IPS-18a (cell line): Measurements from ENCODE around the gene CHMP1A.
"Not testable (repeated sequence)": the region's sequence is repeated elsewhere in the genome, so short reads cannot be mapped to it uniquely, and the experiment has no call there.

Experiments used
- H3K27ac ChIP-seq: one replicate; pipeline ENCODE4 v1.5.1; 2013; ENCODE audit warnings: low read length
- H3K27me3 ChIP-seq: one replicate; pipeline ENCODE4 v1.6.1; 2013; ENCODE audit warnings: mild to moderate bottlenecking, low read length; ENCODE audit not compliant: control insufficient read depth, insufficient read depth
- H3K36me3 ChIP-seq: one replicate; pipeline ENCODE4 v1.6.1; 2013; ENCODE audit warnings: low read depth, low read length; ENCODE audit not compliant: control insufficient read depth
- H3K4me1 ChIP-seq: one replicate; pipeline ENCODE4 v1.6.1; 2013; ENCODE audit warnings: low read depth, low read length; ENCODE audit not compliant: control insufficient read depth
- H3K4me3 ChIP-seq: one replicate; pipeline ENCODE4 v1.5.1; 2013; ENCODE audit warnings: low read length
- H3K9ac ChIP-seq: one replicate; pipeline ENCODE4 v1.6.1; 2013; ENCODE audit warnings: mild to moderate bottlenecking, low read length, moderate library complexity
- H3K9me3 ChIP-seq: one replicate; pipeline ENCODE4 v1.6.1; 2013; ENCODE audit warnings: low read depth, low read length; ENCODE audit not compliant: control insufficient read depth

Gene CHMP1A

DNA sequence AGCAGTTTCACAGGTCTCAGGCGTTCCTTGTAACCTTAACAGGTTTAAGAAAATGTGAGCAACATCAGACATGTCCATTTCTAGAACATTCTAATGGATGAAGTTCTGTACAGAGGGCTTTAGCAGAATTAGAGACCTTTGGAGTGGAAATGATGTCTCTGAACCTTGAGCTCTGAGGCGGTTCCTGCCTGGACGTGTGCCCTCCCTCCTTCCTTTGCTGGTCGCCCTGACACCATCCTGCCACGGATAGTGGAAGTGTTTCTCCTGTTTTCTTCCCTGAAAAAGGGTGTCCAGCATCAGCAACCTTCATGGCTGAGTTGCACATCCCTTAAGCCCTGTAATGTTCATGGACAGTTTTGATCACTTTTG is 11.3 kb upstream of the CHMP1A start:
- no peaks in the 10 kb centered on the region for H3K4me1 ChIP-seq
- H3K4me3 ChIP-seq: no peak overlapping the region
- no peaks in the 10 kb centered on the region for H3K36me3 ChIP-seq
- no peaks in the 10 kb centered on the region for H3K27me3 ChIP-seq
- H3K9ac ChIP-seq: no peak overlapping the region
- no peaks in the 10 kb centered on the region for H3K9me3 ChIP-seq
- H3K27ac ChIP-seq: no peak overlapping the region

DNA sequence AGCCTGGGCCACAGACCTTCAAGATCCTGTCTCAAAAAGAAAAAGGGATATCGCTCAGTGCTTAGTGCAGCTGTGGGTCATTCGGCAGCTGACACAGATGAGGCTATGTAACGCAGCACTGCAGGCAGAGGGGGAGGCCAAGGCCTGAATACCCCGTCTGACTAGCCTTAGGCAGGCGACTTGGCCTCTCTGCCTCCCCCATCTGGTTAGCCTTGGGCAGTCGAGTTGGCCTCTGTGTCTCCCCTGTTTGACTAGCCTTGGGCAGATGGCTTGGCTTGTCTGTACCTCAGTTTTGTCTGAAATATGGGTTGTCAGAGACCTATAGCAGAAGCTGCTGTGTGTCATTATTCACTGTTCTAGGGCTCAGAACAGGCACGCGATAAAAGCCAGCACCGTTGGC is 10.1 kb upstream of the CHMP1A start:
- no peaks in the 10 kb centered on the region for H3K27me3 ChIP-seq
- no peaks in the 10 kb centered on the region for H3K4me1 ChIP-seq
- no peak overlapping the region for H3K27ac ChIP-seq
- H3K4me3 ChIP-seq: no peak overlapping the region
- no peak overlapping the region for H3K9ac ChIP-seq
- peaks cover 3% of the 10 kb centered on the region for H3K36me3 ChIP-seq
- H3K9me3 ChIP-seq: no peaks in the 10 kb centered on the region

DNA sequence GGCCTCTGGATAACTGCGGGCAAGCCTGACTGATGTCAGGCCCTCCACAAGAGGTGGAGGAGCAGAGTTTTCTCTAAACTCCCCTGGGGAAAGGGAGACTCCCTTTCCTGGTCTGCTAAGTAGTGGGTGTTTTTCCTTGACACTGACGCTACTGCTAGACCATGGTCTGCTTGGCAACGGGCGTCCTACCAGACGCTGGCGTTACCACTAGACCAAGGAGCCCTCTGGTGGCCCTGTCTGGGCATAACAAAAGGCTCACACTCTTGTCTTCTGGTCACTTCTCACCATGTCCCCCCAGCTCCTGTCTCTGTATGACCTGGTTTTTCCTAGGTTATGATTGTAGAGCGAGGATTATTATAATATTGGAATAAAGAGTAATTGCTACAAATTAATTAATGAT is 9.5 kb upstream of the CHMP1A start:
- H3K36me3 ChIP-seq, H3K9me3 ChIP-seq, H3K4me3 ChIP-seq, H3K27me3 ChIP-seq, H3K27ac ChIP-seq, H3K4me1 ChIP-seq, H3K9ac ChIP-seq: not testable (repeated sequence)

DNA sequence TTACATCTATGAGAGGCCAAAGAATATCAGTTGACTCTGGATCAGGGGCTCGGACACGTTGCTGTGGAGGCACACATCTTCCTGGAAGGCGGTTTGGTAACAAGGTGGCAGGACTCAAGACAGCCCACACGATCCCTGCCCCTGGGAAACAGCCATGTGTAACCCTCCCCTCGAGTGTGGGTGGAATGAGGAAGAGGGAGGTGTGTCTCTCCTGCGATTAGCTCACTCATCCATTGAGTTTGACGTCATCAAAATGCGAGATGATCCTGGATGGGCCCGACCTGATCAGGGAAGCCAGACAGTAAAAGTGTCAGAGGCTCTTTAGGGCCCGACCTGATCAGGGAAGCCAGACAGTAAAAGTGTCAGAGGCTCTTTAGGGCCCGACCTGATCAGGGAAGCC is 6.7 kb upstream of the CHMP1A start:
- H3K36me3 ChIP-seq: peaks cover 16% of the 10 kb centered on the region
- H3K27me3 ChIP-seq, H3K4me1 ChIP-seq, H3K9ac ChIP-seq, H3K9me3 ChIP-seq, H3K4me3 ChIP-seq, H3K27ac ChIP-seq: not testable (repeated sequence)

DNA sequence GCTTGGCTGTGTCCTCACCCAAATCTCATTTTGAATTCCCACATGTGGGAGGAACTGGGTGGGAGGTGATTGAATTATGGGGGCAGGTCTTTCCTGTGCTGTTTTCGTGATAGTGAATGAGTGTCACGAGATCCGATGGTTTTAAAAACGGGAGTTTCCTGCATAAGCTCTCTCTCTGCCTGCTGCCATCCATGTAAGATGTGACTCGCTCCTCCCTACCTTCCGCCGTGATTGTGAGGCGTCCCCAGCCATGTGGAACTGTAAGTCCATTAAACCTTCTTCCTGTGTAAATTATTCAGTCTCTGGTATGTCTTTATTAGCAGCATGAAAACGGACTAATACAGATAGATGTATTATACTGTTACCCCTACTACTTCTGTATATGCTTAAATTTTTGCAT is 3.7 kb upstream of the CHMP1A start:
- peaks cover 5% of the 10 kb centered on the region for H3K4me1 ChIP-seq
- H3K4me3 ChIP-seq: no peak overlapping the region
- H3K9ac ChIP-seq: no peak overlapping the region
- no peaks in the 10 kb centered on the region for H3K27me3 ChIP-seq
- no peak overlapping the region for H3K27ac ChIP-seq
- H3K9me3 ChIP-seq: no peaks in the 10 kb centered on the region
- H3K36me3 ChIP-seq: peaks cover 16% of the 10 kb centered on the region

DNA sequence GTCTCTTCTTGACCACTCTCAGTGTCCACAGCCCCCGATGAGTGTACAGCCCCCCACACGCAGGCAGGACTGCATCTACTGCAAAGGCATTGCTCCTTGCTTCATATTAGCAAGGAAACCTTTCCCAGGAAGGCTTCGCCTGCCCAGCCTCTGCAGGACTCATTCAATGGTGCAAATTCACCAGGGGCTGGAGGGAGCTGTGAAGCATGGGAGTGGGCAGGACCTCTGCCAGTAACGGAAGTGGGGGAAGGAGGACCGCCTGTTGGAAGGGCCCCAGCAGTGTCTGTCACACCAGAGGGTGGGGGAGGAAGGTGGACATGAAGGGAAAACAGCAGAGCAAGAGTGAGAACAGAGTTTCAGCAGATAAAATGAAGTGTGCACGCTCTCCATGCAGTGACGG is 2.6 kb upstream of the CHMP1A start:
- H3K9ac ChIP-seq: no peak overlapping the region
- H3K9me3 ChIP-seq: no peaks in the 10 kb centered on the region
- no peak overlapping the region for H3K27ac ChIP-seq
- no peak overlapping the region for H3K4me3 ChIP-seq
- no peaks in the 10 kb centered on the region for H3K27me3 ChIP-seq
- H3K4me1 ChIP-seq: peaks cover 5% of the 10 kb centered on the region
- H3K36me3 ChIP-seq: peaks cover 16% of the 10 kb centered on the region

DNA sequence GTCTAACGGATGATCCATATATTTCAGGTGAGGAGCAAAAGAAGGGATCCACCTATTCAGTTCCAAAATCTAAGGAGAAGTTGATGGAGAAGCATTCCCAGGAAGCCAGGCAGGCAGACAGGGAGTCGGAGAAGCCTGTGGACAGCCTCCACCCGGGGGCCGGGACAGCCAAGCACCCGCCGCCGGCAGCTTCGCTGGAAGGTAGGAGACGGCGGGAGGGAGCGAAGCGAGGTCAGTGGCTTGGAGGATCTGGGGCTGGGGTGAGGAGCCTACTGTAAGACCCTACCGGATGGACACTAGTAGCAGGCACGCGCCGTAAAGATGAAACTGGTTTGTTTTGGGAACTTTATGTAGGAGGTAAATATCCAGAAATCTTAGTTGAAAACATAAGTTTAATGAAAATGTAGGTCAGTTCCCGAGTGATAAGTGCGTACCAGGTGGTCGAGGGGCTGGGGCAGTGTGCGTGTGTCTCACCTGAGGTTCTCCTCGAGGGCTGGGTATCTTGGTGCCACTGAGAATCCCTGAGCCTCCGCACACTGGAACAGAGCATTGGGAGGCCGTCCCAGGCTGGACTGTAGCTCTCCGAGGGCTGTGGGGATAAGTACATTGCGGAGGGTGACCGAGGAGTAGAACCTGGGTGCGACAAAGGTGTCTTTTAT is 842 bp upstream of the CHMP1A start:
- H3K27ac ChIP-seq: no peak overlapping the region

DNA sequence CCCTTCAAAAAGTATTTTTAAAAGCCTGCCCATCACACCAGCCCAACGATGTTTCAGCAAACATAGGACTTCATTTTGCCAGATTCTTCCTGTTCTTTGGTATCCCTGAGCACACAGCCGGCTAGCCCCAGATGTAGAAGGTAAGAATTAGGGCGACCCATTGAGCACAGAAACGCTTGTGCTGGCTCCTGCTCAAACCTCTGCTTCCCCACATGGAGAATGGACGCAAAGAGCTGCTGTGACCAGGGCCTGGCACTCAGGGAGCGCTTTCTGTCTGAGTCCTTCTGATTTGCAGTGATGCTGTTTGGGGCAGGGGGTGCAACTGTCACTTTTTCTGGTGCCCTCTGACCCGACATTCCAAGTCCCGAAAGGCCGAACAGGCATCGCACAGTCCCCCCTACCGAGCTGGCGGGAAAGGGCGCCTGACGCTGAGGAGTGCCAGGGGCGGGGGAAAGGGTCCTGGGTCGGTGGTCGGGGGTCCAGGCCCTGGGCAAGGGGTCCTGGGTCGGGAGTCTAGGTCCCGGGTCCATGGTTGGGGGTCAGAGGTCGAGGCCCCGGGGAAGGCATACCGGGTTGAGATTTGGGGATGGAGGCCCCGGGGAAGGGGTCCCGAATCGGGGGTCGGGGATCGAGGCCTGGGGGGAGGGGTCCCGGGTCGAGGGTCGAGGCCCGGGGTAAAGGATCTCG is 930 bp downstream of the CHMP1A start:
- Histone ChIP-seq H3K27ac (no peak overlapping the region), H3K9me3 (no peaks in the 10 kb centered on the region), H3K9ac (peak overlapping the region; percentile 81), H3K36me3 (peaks cover 12% of the 10 kb centered on the region), H3K4me3 (peak overlapping the region; percentile 87), H3K4me1 (peaks cover 5% of the 10 kb centered on the region), H3K27me3 (no peaks in the 10 kb centered on the region)

More for the DNA sequence above, 842 bp upstream of the CHMP1A start:
- Histone ChIP-seq H3K4me1 (peaks cover 5% of the 10 kb centered on the region), H3K4me3 (peak overlapping the region; percentile 87), H3K27me3 (no peaks in the 10 kb centered on the region), H3K9me3 (no peaks in the 10 kb centered on the region), H3K36me3 (peaks cover 16% of the 10 kb centered on the region), H3K9ac (peak overlapping the region; percentile 81)

DNA sequence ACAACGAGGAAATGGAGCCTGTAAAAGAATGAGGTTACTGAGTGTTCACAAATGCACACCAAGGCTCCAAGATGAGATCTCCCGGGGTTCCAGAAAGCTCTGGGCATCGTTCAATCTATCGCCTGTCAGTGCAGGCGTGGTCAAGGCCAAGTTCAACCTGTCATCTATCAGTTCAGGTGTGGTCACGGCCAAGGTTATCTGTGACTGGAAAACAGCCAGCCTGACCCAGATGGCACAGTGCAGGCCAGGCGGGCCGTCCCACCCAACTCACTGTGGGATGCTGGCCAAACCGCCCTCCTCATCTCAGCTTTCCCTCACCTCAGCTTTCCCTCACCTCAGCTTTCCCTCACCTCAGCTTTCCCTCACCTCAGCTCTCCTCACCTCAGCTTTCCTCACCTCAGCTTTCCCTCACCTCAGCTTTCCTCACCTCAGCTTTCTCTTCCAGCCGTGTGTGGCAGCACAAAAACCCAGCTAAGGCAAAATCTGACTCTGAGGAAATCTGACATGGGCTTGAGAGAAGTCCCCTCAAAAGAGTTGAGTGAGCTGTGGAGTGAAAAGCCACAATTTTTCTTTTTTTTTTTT is 2.4 kb downstream of the CHMP1A start:
- Histone ChIP-seq H3K9me3 (no peaks in the 10 kb centered on the region), H3K4me1 (peaks cover 5% of the 10 kb centered on the region), H3K4me3 (no peak overlapping the region), H3K36me3 (peaks cover 7% of the 10 kb centered on the region), H3K27ac (no peak overlapping the region), H3K27me3 (no peaks in the 10 kb centered on the region), H3K9ac (no peak overlapping the region)

DNA sequence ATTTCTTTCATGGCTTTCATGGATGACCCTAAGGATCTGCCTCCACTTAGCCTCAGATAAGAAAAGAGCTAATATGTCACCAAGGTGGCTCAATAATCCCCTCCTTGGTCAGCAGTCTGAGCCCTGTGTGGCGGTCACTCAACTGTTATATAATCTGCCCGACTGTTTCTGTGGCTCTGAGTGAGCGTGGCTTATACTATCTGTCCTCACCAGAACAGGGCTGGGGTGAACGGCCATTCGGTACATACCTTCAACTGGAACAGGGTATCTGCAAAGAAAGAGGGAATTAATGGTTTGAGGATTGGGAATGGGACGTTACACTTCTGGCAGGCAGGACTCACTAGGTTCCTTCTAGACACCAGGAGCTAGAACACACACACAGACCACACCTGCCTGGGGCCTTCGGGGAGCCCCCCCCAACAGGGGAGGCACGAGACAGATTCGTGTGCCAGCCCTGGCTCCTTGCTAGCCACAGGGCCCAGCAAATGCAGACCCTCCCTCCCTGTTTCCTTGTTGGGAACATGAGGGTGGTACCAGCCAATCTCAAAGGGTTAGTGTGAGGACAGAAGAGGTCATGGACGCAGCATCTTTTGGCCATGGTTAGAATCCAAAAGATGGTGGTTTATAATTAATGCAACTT is 3.7 kb downstream of the CHMP1A start:
- Histone ChIP-seq H3K9me3 (no peaks in the 10 kb centered on the region), H3K9ac (no peak overlapping the region)

DNA sequence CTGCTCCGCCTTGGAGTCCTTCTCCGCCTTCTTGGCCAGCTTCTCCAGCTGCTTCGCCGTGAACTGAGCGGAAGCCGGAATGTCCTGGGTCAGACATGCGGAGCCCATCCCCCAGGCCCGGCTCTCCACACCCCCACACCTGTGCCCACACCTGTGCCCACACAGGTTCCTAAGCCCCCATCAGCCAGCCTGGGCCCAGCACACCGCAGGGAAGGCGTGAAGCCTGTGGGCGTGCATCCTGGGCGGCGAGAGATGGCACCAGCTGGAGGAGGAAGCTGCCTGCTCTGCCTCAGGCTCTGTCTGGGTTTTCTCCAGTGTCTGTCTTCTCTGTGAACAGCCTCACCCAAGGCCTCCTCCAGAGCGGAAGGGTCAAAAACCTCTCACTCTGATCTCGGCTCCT is 5.9 kb downstream of the CHMP1A start:
- H3K27me3 ChIP-seq: no peaks in the 10 kb centered on the region
- no peak overlapping the region for H3K27ac ChIP-seq
- H3K9ac ChIP-seq: no peak overlapping the region
- no peaks in the 10 kb centered on the region for H3K9me3 ChIP-seq
- H3K4me3 ChIP-seq: no peak overlapping the region
- H3K4me1 ChIP-seq: no peaks in the 10 kb centered on the region
- H3K36me3 ChIP-seq: peaks cover 8% of the 10 kb centered on the region

More for the DNA sequence above, 3.7 kb downstream of the CHMP1A start:
- Histone ChIP-seq H3K27me3 (no peaks in the 10 kb centered on the region), H3K36me3 (peaks cover 4% of the 10 kb centered on the region), H3K27ac (no peak overlapping the region), H3K4me1 (peaks cover 5% of the 10 kb centered on the region), H3K4me3 (no peak overlapping the region)
